NT2/D1 (cell line): ENCODE data around the gene DDX23.

Experiments
- YY1 ChIP-seq: IDR thresholded peaks from 2 replicates; pipeline ENCODE4 v1.6.1; 2011; ENCODE audit not compliant: insufficient read length, insufficient read depth
- ZNF274 ChIP-seq: IDR thresholded peaks from 2 replicates; pipeline ENCODE4 v1.6.1; 2011; ENCODE audit warnings: mild to moderate bottlenecking, low read depth, low read length

GRCh38 chr12:48788524-48788853 lies 63.5 kb downstream of the DDX23 start:
- TF ChIP-seq ZNF274 (no peak), YY1 (no peak)
